Effector CD4-positive, alpha-beta T cell (primary cell): ENCODE data around the gene ZNF366.
"Not testable (repeated sequence)": the region's sequence is repeated elsewhere in the genome, so short reads cannot be mapped to it uniquely, and the experiment has no call there.

ENCODE experiments used
- DNase-seq: peaks from one replicate; pipeline ENCODE4 v3.0.0-alpha.2; 2020

The ZNF366 gene

DNA sequence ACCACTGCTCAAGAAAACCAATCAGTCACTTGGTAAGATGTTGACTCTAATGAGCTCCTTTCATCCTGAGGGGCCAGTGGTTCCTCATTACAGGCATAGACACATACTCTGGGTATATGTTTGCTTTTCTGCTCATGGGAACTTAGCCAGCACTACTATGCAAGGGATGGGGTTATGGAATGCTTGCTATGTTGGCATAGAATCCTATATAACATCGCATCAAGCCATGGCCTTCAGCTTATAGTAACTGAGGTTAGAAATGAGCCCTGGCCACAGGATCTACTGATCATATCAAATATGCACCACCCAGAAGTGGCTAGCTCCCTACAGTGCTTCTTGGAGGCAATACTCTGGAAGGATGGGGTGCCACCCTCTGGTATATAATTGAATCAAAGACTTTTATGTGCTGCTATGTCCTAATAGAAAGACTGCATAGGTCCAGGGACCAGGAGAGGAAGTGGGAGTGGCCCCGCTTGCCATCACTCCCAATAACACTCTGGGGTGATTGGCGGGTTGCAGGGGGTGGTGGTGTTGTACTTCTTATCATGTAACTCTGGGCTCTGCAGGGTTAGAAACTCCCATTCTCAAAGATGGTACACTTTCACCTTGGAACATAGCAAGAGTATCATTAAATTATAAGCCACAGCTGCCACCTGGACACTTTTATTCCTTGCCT is 70.3 kb downstream of the ZNF366 start:
- no peak for DNase-seq

DNA sequence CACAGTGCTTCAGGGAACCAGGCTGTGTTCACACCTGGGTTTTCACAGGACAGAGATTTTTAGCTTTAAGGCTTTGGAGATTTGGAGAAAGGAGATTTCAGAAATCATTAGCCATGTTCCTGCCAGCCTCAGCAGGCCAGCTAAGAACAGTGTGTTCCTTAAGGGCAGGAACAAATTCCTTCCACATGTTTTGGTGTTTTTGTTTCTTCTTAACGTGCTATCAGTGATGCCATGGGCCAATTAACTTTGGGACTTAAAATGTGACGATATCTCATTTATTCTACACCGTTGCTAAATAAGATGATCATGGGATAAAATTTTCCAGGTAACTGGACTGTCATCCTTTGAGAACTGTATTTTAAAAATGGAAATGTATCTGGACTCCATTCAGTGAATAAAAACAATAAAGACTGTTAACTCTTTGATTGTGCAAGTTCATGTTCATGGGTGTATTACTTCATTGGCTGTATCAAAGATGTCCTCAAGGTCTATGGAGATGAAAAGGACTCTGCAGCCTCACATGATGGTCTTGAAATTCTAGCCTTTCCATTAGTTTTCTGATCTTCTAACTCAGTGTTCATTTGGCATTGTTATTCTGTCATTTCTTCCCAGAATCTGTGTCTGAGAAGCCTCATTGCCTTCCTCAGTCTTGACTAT is 72.3 kb downstream of the ZNF366 start:
- no peak for DNase-seq

DNA sequence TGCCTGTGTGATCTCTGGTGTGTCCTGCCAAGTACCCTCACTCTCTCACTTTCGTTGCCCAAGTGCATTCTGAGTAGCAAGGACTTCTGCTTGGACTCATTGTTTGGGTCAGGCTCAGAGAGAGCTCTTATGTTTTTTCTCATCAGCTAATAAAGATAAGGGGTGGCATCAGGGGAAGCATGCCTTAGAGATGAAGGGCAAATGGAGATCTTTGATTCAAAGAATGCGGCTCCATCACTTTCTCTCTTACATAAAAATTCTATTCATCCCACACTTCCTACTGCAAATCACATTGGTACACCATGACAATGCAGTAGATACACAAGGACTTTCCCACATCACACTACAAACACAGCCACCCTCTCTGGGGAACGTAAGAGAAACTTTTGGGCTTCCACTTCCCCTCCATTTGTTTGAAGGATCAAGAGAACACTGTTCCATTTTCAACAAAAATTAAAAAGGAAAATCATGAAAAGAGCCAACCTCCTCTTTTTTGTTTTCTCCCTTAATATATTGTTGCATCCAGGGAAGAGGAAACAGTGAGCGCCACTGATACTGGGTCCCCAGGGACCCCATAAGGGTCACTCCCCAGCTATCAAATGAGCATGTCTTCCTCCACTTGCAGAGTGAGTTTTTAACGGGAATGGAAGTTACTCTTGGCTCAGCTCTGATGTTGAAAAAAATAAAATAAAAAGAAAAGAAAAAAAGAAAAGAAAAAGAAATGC is 73.0 kb downstream of the ZNF366 start:
- no peak for DNase-seq

DNA sequence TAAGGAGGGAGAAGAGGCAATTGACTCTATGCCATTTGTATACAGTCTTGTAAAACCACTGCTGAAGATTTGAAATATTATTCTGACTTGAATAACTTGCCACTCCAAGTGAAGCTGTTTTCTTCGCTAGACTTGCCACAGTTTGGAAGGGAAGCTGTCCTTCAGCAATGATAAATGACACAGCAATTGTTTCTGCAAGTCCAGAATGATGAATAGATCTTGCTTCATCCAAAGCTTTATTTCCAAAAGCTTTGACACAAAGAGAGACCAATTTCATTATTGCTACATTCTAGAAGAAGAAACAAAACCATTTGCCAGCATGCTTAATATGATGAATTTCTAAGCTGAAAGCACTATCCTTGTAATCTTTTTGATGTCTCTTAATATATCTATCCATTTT is 73.7 kb downstream of the ZNF366 start:
- no peak for DNase-seq

DNA sequence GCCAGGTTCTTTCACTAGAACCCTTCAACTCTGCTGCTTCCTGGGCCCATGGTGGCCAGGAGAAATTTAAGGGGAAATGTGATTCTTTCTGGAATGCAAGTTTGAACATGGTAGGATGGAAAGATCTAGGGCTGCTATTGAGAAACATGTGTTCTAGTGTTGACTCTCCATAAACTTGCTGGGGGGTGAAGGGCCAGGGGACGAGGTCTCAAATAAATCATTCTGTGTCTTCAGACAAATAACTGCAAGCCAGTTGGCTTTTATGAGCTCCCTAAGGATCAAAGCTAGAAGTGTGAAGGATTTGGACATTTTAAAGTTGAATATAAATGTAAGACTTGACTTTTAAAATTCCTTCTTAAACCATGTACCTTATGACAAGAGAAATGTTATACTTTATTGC is 78.5 kb downstream of the ZNF366 start:
- no peak for DNase-seq

DNA sequence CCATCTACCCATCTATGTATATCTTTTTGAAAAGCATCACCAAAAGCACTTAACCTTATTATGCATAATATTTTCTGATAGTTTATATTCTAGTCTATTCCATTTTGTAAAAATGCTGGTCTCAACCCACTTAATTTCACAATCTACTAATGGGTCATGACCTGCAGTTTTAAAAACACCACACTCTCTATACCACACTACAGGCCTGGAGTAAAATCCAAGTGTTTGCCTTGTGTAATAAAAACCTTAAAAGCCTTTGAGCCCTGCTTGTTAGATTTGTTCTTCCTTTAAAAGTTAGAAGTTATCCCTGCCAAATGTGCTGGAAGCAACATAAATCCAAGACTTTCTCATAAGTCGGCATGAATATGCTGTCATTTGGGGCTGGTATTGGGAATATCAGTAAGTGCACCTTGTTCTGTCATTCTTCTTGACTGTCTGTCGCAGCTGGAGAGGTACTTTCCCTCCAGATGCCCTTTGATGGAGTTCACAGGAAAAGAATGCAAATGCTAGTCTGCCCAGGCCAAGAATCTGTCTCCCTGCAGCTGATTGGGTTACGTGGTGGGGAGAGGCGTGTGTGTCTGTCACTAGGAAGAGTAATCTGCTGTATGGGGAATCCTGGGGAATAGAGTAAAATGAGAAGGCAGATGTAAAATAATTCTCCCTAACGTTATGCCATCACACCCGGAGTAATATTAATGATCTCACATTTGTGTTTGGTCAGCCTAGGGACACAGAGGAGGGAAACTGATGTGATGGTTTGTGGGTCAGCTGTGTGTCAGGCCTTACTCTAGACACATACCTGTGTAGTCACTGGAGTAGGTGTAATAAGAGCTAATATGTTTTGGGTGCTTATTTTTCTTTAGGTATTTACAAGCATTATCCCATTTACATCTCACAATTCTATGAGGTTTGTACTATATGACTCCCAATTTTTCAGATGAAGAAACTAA is 79.4 kb downstream of the ZNF366 start:
- DNase-seq, result no peak

DNA sequence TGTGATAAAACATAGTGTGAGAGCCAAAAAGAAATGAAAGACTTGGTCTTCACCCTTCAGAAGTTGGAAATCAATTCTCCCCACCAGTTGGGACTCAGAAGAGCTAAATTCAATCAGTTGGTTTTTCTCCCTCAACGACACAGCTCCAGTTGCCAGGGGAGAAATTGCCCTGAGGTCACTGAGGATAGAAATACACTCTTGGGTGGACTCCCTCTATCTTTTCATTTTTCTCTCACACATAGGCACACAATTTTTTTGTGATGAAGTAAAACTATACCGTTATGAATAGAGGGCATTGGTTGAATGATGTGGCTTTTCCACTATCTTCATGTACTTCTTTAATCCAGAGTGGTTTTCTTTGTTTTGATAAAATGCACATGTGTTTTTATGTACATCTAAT is 80.2 kb downstream of the ZNF366 start:
- no peak for DNase-seq

DNA sequence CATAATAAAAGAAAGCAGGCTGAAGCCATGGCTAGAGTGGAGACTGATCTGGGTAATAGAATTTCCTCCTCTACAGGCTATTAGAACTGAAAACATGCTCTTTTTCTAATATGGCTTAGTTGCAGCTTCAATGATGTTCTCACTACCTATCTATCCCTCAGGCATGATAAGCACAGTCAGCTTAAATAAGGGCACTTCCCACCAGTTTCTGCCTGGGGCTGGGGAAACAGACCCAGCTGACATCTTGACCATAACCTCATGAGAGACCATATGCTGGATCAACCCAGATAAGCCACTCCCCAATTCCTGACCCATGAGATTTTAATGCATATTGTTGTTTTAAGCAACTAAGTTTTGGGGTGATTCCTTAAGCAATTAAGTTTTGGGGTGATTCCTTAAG is 81.2 kb downstream of the ZNF366 start:
- DNase-seq, result no peak

DNA sequence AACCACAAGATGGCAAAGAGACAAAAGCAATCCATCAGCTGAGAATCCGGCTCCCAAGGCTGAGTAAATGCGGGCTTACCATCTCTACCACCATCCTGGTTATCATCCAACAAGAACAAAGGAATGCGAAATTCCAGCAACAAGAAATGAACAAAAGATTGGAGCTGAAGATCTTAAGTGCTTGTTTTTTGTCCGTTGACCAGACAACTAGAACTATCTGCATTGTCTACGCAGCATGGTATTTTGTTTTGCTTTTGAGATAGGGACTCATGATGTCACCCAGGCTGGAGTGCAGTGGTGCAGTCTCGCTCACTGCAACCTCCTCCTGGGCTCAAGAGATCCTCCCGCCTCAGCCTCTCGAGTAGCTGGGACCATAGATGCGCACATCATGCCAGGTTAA is 88.9 kb downstream of the ZNF366 start:
- DNase-seq, result no peak

DNA sequence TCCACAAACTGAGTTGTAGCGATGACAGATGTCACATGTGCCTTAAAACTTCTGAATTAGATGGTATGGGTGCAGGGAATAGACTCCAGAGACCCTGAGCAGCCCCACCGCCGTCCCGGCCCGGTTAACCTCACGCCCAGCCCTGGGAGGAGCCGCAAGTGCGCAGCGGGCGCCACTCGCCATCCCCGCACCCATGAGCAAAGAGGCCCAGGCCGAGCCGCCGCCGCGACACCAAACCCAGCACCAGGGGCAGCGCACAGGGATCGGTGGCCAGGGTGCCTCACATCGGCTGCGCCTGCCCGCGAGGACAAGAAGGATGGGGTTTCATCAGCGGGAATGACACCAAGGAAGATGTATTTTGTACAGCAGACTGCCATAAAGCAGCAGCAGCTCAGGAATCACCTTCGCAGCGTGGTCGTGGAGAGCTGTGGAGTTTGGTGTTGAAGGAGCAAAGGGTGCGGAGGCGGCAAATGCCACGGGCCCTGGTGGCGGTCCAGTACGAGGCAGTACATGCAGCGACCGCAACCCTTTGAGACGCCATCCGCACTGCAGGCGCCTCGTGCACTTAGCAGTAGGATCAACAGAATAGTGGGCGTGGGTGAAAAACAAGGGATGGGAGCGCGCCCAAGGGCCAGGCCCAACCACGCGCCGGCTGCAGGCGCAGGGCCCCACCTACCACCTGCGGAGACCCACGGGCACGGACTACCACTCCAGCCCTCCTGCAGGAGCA is 89.7 kb downstream of the ZNF366 start:
- no peak for DNase-seq

DNA sequence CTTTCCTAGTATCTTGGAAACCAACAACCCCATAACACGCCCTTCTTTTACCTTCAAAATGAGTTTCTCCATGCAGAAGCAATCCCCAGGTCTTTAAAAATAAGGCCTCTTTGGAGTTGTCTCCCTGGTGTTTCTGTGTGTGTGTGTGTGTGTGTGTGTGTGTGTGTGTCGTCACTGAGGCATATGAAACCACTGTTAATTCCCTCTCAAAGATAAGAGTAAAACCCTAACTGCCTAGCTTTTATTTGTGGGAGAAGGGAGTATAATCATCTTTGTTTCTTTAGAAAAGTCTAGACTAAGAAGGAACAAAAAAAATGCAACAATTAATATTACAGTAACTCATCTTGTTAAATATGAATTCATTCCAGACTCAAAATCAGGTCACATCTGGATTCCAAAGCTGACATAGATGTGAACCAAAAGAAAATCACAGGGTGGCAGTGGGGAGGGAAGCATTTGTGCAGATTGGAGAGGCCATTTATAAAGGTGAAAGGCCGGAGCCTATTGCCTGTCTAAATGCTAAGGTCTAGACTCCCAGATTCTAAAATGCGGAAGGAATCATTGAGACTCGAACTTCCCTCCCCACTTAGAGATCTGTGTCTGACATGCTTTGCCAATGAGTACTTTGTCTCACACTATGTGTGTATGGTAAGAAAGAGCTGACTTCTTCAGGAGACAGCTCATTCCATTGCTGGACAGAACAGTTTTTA is 91.4 kb downstream of the ZNF366 start:
- no peak for DNase-seq

DNA sequence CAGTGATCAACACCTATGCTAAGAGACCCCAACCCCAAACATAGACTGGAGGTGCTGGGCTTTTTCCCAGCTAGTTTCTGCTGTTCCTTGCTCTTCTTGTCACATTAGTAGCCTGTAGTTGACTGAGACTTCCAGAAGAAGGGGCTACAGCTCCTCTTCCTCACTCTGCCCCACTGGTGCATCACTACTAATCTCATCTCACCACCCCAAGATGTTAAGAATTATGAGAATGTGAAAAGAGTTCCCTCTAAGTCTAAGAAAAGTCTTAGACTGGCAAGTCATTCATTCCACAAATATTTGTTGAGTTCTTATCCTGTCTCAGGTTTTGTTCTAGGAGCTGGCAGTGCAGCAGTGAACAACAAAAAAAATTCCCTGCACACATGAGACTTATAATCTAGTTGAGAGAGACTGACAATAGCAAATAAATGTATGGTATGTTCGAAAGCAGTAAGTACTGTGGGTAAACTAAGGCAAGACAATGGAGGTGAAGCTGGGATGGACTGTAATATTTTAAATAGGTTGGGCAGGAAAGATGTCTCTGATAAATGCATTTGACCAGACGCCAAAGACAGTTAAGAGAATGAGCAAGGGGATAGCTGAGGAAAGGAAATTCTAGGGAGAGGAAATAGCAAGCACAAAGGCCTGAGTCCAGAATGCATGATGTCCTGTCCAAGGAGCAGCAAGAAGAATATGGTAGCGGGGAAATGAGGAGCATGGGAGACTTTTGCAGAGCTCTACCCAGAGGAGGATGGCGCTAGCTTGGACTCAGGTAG is 94.7 kb downstream of the ZNF366 start:
- no peak for DNase-seq

DNA sequence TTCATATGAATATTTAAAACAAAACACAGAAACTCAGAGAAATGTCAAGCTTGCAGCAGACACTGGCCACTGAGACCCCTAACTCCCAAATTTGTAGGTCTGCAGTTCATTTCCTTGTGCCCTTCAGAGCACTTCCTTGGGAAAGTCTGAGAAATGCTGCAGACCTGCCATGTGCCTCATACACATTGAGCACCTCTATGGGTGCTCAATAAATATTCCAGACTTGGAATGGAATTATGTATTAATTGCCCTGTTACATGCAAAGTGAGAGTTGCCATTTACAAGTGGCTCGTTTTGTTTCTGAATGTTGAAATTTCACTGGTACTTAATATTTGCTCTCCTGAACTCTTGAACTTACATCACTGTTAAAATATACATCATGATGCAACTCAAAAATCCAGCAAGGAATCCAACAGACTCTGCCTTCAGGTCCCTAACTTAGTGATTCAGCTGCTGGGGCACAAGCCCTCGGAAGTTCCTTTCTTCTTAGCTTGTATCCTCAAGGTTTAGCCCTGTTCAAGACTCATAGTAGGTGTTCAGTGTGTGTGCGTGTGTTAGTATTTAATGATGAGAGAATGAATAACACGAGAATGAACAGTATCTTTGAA is 96.4 kb downstream of the ZNF366 start:
- no peak for DNase-seq

DNA sequence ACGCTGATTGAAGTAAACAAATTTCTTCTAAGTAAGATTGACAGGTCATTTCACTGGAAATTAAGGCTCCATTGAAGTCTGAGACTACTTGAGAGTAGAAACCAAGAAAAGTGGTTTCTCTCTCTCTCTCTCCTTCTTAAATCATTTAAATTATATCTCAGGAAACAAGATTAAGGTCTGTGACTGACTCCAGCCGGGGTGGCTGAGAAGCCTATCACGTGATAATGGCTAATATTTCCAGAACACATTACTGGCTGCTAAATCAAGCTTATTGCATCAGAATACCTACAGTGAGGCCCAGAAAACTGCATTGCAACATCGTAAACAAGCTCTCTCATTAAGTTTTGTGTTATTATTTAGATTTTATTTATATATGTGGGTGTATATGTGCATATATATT is 98.6 kb downstream of the ZNF366 start:
- no peak for DNase-seq

DNA sequence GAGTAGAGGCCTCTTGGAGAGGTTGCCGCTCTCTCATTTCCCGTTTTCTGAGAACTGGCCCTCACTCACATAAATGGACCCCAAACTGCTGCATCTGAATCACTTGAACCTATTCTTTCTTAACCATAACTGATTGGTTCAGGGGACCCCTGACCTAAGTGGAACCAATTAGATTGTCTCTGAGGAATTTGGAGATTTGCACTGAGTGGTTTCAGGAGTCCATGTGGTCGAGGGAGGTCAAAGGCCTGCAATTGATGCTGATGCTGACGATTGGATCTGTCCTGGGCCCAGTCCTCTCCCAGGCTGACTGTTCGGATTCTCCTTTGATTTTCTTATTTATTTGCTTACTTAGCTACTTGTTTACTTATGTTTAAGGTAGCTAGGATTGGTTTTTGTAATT is 99.1 kb downstream of the ZNF366 start:
- DNase-seq, result no peak

DNA sequence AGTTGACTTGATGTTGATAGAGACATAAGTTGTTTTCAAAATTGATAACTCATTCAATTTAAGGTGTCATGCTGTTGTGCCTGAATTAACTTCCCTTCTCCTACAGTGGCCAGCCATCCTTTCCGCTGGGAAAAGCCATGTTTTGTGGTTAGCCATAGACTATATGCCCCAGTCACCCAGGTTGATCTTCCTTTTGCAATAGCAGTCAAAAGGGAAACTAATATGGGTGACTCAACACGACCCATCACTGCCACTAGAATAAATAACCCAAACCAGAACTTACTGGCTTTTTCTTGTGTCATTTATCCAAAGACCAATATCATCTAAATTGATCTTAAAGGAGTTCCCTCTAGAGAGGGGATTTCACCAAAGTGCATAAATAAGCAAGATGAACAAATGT is 99.7 kb downstream of the ZNF366 start:
- DNase-seq, result no peak

DNA sequence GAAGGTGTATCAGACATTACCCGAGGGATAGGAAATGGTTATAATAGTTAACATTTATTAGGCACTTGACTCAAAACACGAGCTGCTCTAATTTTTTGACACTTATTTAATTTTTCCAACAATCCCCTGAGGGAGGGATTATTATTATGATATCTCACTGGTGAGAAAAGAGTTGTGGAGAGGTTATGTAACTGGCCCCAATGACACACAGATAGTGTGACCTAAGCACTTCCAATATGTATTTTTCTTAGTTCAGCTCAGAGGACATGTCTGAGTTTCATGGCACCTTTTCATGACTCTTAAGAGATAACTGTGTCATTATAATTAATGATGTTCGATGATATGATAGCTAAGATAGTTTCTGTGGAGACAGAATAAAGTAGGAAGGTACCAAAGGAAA is 100.1 kb downstream of the ZNF366 start:
- DNase-seq, result no peak

DNA sequence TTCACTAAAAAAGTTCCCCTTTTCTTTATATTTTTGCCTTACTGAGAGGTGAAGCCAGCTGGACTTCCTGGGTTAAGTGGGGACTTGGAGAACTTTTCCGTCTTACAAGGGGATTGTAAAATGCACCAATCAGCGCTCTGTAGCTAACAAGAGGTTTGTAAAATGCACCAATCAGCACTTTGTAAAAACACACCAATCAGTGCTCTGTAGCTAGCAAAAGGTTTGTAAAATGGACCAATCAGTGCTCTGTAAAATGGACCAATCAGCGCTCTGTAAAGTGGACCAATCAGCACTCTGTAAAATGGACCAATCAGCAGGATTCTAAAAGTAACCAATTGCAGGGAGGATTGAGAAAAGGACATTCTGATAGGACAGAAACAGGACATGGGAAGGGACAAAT is 102.4 kb downstream of the ZNF366 start:
- DNase-seq, result not testable (repeated sequence)

DNA sequence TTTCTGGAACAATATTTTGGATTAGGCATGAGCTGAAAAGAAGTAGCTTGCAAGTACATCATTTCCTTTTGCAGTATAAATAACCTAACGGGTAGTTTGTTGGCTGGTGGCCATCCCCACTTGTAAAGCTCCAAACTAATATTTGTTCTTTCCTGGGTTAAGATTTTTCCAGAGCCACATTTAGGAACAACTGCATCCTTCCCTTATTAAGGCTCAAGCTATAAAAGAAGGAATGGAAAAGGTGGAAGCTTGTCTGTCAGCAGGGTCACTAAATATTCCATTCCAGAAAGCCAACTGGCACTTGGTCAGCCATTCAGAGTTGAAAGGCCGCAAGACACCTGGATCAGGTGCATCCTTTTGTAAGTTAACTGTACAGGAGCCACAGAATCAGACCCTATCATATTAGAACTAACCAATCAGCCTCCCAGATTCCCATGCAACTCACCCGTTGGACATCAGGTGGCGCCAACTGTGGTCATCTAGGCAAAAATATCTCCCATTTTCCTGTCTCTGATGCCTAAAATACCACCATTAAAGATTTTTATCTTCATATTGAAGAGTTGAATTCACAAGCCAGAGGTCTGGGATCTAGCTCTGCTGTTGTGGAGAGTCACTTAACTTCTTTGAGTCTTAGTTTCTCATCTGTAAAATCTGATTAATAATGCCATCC is 104.1 kb downstream of the ZNF366 start:
- no peak for DNase-seq

DNA sequence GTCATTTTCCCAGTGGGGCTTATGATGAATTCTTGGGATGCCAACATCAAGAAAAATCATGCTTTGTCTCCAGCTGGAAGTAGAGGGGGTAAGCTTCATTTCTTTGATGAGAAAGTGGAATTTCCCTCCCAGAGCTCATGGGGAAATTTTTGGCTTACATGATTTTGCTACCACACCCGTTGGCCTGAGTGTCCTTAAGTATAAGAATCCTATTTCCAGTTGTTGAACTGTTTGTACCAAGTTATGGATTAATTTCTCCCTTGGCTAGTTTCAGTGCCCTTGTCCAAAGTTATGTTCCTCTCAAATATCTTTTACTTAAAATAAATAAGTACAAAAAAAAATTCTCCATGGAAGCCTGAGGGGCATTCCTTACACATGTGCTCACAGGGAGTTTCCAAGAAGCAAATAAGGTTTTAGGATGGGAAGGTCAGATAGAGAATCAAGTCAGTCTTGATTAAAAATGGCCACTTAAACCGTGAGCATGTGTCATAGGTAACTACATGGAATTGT is 104.8 kb downstream of the ZNF366 start:
- no peak for DNase-seq
